Left ventricle myocardium inferior (tissue), 1 donor: ENCODE results near the gene FBXL14. TPM values are rescaled to one million over a fixed set of nuclear protein-coding genes. Genes with fewer than 3 reads are reported as not detected.

Source experiments
- DNase-seq: peaks from one replicate; pipeline ENCODE4 v3.0.0-alpha.2; 2020
- H3K27ac ChIP-seq: fragments of 200-600 bp; replicated peaks from 2 replicates; pipeline ENCODE4 v1.8.0; 2021
- H3K27me3 ChIP-seq: fragments of 200-600 bp; 2 replicates; pipeline ENCODE4 v1.8.0; 2021; ENCODE audit warnings: low read depth
- H3K36me3 ChIP-seq: fragments of 200-600 bp; 2 replicates; pipeline ENCODE4 v1.8.0; 2021
- H3K4me1 ChIP-seq: fragments of 200-600 bp; 2 replicates; pipeline ENCODE4 v1.8.0; 2021
- H3K4me3 ChIP-seq: fragments of 200-600 bp; 2 replicates; pipeline ENCODE4 v1.8.0; 2021; ENCODE audit warnings: mild to moderate bottlenecking, moderate library complexity
- H3K9me3 ChIP-seq: fragments of 200-600 bp; replicated peaks from 2 replicates; pipeline ENCODE4 v1.8.0; 2021
- CTCF ChIP-seq: fragments of 200-600 bp; IDR thresholded peaks from 2 replicates; pipeline ENCODE4 v1.8.0; 2021; ENCODE audit warnings: antibody characterized with exemption, mild to moderate bottlenecking, borderline replicate concordance
- intact Hi-C: fragments of 100-400 bp; cut with micrococcal nuclease; formaldehyde crosslinking; loops from one replicate; pipeline ENCODE4 v1.11.0; 2022
- total RNA-seq: library from RNA; stranded (reverse); fragmentation: NEBNext Ultra II Directional; extraction: Animal tissue kit (Norgen Biotek cat#: 25700); gene quantifications from one replicate; pipeline ENCODE4 v1.2.1, GENCODE V29; 2021
- donor health status: DM: no; HTN: yes; CAD: no; lungs with severe emphysema.

FBXL14 gene
- total RNA-seq, 1 donor from 2014 or later: 6.8 TPM

- no peak for DNase-seq
- peak overlapping the region; percentile 49 for H3K27ac ChIP-seq
- H3K4me1 ChIP-seq: peaks cover 28% of the 10 kb centered on the region
- H3K27me3 ChIP-seq: no peaks in the 10 kb centered on the region
- peak overlapping the region; percentile 45 for H3K4me3 ChIP-seq
- H3K9me3 ChIP-seq: no peaks in the 10 kb centered on the region
- intact Hi-C loops: no loop called here
- H3K36me3 ChIP-seq: no peaks in the 10 kb centered on the region
- no peak for TF ChIP-seq CTCF
These were observed 18.7 kb downstream of the FBXL14 start for GRCh38 chr12:1575408-1576401.

GRCh38 chr12:1574865-1575259, 19.5 kb downstream of the FBXL14 start:
- intact Hi-C loops: no loop called here

GRCh38 chr12:1573960-1574864, 20.2 kb downstream of the FBXL14 start:
- H3K27ac ChIP-seq: no peak overlapping the region
- intact Hi-C loops: no loop called here
- no peak overlapping the region for H3K4me3 ChIP-seq
- no peaks in the 10 kb centered on the region for H3K36me3 ChIP-seq
- no peaks in the 10 kb centered on the region for H3K9me3 ChIP-seq
- H3K27me3 ChIP-seq: no peaks in the 10 kb centered on the region
- no peak for TF ChIP-seq CTCF
- peaks cover 28% of the 10 kb centered on the region for H3K4me1 ChIP-seq
- DNase-seq: no peak

More at GRCh38 chr12:1574865-1575259, 19.5 kb downstream of the FBXL14 start:
- H3K9me3 ChIP-seq: no peaks in the 10 kb centered on the region
- H3K4me1 ChIP-seq: peaks cover 28% of the 10 kb centered on the region
- no peak overlapping the region for H3K4me3 ChIP-seq
- no peak overlapping the region for H3K27ac ChIP-seq
- no peak for DNase-seq
- no peaks in the 10 kb centered on the region for H3K27me3 ChIP-seq
- no peak for TF ChIP-seq CTCF
- no peaks in the 10 kb centered on the region for H3K36me3 ChIP-seq

- H3K4me3 ChIP-seq: no peak overlapping the region
- no peak for DNase-seq
- H3K9me3 ChIP-seq: no peaks in the 10 kb centered on the region
- H3K36me3 ChIP-seq: no peaks in the 10 kb centered on the region
- intact Hi-C loops: no loop called here
- TF ChIP-seq CTCF: no peak
- no peaks in the 10 kb centered on the region for H3K27me3 ChIP-seq
- no peak overlapping the region for H3K27ac ChIP-seq
- peaks cover 28% of the 10 kb centered on the region for H3K4me1 ChIP-seq
These were observed 21.6 kb downstream of the FBXL14 start for GRCh38 chr12:1572731-1573130.

GRCh38 chr12:1567852-1568251, 26.5 kb downstream of the FBXL14 start:
- intact Hi-C loops: no loop called here
- Histone ChIP-seq H3K4me3 (no peak overlapping the region), H3K9me3 (no peaks in the 10 kb centered on the region), H3K27ac (no peak overlapping the region), H3K4me1 (peaks cover 7% of the 10 kb centered on the region), H3K27me3 (no peaks in the 10 kb centered on the region), H3K36me3 (peaks cover 6% of the 10 kb centered on the region)
- no peak for TF ChIP-seq CTCF
- DNase-seq: no peak
